GM18867 (cell line): ENCODE measurements around the gene RPL22L1.
"Not testable (repeated sequence)": the region's sequence is repeated elsewhere in the genome, so short reads cannot be mapped to it uniquely, and the experiment has no call there.

Experiments used
- ATAC-seq: cut with Tn5 transposase; IDR thresholded peaks from one replicate; pipeline ENCODE4 v1.9.1; 2021; ENCODE audit warnings: mild to moderate bottlenecking, moderate library complexity; ENCODE audit not compliant: unreplicated experiment

RPL22L1 gene

DNA sequence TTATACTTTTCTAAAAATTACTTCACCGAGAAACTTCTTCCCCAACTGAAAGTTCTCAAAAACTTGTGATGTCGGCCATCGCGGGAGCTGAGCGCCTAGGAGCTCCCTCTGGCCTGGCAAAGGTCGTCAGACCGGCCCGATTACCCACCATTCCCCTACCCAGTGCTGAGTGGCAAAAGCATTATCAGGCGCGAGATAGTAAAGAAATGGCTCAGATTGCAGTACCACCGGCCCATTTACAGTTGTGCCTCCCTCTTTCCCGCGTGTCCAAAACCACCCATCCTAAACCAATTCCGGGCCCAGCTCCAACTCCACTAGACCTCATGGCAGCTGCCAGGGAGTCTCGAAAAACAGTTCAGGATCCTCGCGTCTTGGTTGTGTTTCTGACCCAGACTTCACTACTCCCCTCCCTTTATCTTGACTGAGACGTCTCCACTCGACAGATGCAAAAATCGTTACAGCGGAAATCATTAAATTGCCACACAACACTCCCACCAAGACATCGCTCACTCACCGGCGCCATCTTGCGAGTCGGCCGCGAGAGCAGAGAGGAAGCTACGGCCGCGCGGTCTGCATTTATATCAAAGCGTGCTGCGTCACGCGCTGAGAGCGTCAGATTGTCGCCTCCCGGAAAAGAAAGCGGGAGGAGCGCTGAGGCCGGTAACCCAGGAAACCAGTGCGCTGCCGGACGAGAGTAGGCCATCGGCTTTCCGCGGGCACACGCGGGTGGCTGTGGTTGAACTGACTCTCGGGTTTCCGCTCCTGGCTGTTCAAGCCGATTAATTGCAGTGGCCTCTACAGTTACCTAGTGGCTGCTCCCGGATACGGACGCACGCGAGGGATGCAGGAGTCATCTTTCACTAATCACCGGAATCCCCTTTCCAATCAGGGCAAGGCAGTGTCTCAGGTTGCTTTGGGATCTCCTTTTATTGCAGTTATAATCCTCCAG, at the start of gene RPL22L1:
TSS of gene RPL22L1 (minus strand) at position 551 of the 949 bp plus-strand sequence. CDS start at position 523, 28 bp downstream.
- peak; percentile 98 for ATAC-seq

DNA sequence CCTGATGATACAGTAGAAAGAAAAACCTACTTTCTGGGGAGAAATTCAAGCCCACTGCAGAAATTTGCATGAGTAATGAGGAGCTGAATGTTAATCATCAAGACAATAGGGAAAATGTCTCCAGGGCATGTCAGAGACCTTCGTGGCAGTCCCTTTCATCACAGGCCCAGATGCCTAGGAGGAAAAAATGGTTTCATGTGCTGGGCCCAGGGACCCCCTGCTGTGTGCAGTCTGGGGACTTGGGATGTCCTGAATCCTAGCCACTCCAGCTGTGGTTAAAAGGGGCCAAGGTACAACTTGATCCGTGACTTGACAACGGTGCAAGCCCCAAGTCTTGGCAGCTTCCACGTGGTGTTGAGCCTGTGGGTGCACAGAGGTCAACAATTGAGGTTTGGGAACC, 48.7 kb upstream of the RPL22L1 start:
- no peak for ATAC-seq

DNA sequence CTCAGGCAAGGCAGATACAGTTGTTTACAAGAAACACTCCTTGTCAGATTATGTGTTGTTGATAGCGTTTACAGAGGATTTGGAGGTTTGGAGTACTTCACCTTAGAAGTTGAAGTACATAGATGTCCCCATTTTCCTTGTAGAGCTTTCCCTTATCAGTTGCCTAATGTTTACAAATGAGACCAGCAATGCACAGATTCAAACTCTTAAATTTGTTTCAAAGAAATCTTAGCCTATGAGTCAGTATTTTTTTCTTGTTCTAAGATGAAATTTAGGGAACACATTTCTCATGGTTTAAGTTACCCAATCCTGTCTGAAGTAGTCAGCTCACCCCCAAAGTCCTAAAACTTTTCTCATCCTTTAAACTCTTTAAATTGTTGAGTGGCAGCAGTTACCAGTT, 44.7 kb upstream of the RPL22L1 start:
- no peak for ATAC-seq

DNA sequence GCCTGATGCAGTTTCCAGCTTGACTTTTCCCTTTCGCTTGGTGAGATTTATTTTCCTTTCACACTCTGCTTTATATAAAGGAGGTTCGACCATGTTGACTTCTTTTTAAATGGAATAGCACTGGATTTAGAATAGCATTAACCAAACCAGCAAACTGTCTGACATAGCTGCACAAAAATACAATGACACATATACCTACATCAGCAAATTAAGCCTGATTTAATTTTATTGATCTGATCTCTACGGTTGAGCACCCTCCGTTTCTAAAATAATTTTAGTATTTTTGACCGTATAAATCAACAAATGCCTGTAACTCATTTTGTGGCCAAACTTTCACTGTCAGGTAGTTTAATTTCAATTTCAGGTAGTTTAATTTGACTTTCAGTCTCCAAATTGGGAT, 44.2 kb upstream of the RPL22L1 start:
- ATAC-seq, result no peak

DNA sequence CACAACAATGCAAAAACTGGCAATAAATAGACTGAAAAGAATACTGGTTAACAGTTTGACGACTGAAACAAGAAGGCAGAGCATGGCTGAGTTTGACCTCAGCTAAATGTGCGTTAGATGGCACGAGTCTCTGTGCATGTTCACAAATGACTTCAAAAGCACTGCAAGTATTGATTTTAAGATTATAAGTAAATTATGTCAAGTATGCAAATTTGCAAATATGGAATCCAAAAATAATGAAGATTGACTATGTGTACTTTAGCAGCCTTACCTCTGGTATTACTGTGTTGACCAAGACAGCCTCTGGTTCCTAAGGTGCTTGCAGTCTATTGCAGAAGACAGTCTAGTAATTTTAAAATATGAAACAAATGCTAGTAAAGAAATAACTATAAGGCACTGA, 41.1 kb upstream of the RPL22L1 start:
- ATAC-seq, result no peak

DNA sequence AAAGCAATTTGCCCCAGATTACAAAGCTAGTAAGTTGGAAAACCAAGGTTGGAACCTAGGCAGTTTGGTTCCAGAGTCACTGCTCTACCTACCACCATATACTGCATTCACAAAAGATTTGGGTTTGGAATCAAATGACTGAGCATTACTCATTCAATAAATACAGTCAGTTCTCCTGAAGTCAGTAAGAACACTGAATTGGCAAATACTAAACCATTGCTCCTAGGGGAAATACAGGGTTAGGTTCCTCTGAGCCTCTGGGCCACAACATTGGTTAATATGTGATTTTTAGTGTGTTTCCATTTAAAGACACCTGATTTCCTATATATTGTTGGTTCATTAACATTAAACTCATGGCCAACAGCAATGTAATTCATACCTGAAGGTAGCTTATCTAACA, 40.5 kb upstream of the RPL22L1 start:
- no peak for ATAC-seq

GRCh38 chr3:170909129-170909903, 39.3 kb upstream of the RPL22L1 start:
- no peak for ATAC-seq

DNA sequence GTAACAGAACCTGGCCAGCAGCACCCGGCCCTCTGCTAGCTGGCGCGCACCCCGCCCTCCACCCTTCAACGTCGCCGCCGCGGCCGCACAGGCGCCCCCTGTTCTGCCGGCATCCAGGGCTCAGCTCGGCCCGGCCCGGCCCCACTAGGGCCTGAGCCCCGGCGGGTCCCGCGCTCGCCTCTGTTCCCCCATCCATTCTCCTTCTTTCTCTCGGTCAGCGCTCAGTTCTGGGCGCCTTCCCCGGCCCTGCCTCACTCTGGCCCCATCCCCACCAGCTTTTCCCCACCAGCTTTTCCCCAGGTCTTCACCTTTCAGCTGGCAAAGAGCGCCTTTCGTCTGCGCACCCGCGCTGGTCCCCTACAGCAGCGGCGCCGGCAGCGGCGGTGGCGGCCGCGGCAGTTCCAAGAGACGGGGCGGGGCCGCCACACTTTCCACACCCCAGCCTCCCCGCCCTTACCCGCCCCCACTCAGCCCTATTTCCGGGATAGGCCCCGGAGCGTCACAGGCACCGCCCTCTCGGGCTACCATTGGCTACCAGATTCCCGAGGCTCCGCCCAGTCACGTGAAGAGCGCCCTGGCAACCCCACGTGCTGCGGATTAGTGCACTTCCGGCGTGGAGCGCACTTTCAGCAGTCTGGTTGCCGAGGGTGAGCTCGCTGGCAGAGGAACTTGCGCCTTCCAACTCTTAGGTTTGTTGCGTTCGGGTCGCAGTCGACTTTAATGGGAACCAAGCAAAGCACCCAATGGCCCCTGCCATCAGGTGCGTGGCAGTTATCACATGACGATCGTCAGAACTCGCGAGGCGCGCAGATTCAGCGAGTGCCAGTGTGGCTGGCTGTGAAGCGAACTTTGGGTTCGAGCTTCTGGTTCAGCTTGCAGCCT, 38.5 kb upstream of the RPL22L1 start, which contains the start of gene EIF5A2:
TSS of gene EIF5A2 (minus strand) at position 403 of the 882 bp plus-strand sequence. CDS start 831 bp downstream, outside the sequence.
- peak; percentile 89 for ATAC-seq

DNA sequence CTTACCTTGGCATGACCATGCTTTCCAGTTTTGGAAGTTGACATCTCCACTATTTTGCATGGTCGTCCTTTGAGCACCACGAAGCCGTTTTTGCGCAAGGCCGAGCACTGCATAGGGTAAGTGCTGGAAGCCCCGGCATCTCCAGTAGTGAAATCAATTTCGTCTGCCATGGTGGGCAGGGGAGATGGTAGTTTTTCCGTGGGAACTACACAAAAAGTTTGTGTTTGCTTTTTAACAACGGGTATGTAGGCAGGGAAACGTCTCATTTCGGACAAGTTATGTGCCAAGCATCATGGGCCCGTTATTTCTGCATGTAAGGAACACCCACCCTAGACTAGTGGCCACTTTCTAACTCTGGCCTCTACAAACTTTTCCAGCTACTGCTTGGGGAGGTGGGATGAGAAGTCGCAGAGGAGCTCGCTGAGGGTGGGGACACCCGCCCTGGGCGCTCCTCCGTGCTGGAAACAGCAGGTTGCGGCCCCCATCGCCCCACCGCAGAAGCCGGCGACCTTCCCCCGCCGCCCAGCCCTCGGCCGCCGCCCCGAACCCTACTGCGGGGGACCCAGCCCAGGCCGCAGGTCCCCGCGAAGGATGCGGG, 37.7 kb upstream of the RPL22L1 start:
- no peak for ATAC-seq

GRCh38 chr3:170905862-170906261, 35.9 kb upstream of the RPL22L1 start:
- no peak for ATAC-seq

GRCh38 chr3:170903123-170903522, 33.1 kb upstream of the RPL22L1 start:
- ATAC-seq, result no peak

DNA sequence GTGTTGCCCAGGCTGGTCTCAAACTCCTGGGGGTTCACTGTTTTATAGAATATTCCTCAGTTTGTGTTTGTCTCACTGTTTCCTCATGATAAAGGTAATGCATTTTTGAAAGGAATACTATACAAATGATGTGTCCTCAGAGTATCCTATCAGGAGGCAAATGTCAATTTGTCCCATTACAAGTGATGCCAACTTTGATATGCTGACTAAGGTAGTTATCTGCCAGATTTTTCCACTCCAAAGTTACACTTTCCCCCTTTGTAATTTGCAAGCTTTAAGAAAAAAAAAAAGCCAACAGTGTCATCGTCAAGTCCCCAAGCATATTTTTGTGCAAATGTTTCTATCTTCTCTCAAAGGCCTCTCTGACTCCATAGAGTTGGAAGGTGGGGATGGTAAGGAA, 29.5 kb upstream of the RPL22L1 start:
- no peak for ATAC-seq

GRCh38 chr3:170897978-170898377, 28.0 kb upstream of the RPL22L1 start:
- ATAC-seq, result no peak

- ATAC-seq, result not testable (repeated sequence)
Measured at GRCh38 chr3:170897199-170897598, 27.2 kb upstream of the RPL22L1 start.

DNA sequence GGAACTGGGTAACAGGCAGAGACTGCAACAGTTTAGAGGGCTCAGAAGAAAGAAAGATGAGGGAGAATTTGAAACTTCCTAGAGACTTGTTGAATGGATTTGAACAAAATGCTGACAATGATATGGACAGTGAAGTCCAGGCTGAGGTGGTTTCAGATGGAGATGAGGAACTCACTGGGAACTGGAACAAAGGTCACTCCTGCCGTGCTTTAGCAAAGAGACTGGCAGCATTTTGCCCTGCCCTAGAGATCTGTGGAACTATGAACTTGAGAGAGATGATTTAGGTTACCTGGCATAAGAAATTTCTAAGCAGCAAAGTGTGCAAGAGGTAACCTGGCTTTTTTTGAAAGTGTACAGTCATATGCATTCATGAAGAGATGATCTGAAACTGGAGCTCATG, 26.8 kb upstream of the RPL22L1 start:
- ATAC-seq, result no peak

- not testable (repeated sequence) for ATAC-seq
Measured at GRCh38 chr3:170896333-170896732, 26.3 kb upstream of the RPL22L1 start.

GRCh38 chr3:170893895-170894294, 23.9 kb upstream of the RPL22L1 start:
- ATAC-seq, result no peak

DNA sequence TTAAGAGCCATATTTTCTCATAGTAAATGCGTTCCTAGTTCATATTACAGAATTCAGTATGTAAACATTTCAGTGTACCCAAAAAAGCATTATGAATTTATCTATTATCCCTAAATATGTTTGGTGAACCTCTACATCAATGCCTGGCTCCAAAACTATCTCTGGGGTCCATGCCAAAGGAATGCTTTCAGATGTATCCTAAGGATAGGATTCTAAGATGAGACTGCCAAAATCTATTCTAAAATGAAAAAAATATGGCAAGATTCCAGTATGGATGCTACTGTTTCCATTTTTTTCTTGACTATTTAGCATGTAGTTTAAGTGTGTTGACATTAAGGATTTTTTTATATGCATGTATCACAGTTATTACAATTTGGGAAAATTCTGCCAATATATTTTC, 19.6 kb upstream of the RPL22L1 start:
- no peak for ATAC-seq

DNA sequence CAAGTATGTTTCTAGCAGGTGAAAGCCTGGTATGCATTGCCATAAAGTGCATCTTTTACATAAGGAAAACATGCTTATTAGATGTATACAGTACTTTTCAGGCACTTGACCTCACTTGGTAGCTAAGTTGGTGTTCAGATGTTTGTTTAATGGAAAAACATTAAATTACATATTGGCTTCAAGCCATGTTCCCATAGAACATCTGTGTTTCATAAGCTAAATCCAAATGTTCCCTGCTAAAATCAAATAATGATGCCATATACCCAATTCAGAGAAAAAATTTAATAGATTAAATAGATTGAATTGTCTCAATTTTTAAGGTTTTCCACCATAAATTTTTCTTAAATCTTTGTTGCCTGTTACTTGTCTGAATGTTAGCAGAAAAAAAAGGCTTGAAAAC, 19.1 kb upstream of the RPL22L1 start:
- ATAC-seq, result no peak
